HepG2 (cell line): ENCODE results near the gene TSEN54. TPM values are rescaled to one million over a fixed set of nuclear protein-coding genes. Genes with fewer than 3 reads are reported as not detected.

Experiments
- FOXP4 ChIP-seq: sonication (generic); formaldehyde crosslinking; IDR thresholded peaks from 2 replicates; pipeline ENCODE4 v1.4.0; 2020; ENCODE audit warnings: missing genetic modification reagents
- HNF1A ChIP-seq, 2 experiments: sonication (generic) in 1 of 2; formaldehyde crosslinking in 1 of 2; IDR thresholded peaks; 2 replicates each; pipeline versions ENCODE4 v1.4.0 to v1.6.1; 2016 to 2020; ENCODE audit warnings: borderline replicate concordance in 1 of 2, low read depth in 1 of 2, mild to moderate bottlenecking in 1 of 2, missing genetic modification reagents in 1 of 2
- HOXA9 ChIP-seq: sonication (generic); formaldehyde crosslinking; IDR thresholded peaks from 2 replicates; pipeline ENCODE4 v1.8.1; 2022; ENCODE audit warnings: missing genetic modification reagents, mild to moderate bottlenecking, moderate library complexity, borderline replicate concordance
- IKZF1 ChIP-seq: fragments of 450-650 bp; IDR thresholded peaks from 2 replicates; pipeline ENCODE4 v1.7.1; 2016
- JARID2 ChIP-seq: sonication (generic); formaldehyde crosslinking; IDR thresholded peaks from 2 replicates; pipeline ENCODE4 v1.8.1; 2023; ENCODE audit warnings: missing genetic modification reagents, inconsistent platforms; ENCODE audit not compliant: insufficient replicate concordance
- KMT2B ChIP-seq: IDR thresholded peaks from 2 replicates; pipeline ENCODE4 v1.6.1; 2016; ENCODE audit warnings: missing genetic modification reagents, missing compliant biosample characterization
- NCOA2 ChIP-seq: sonication (generic); formaldehyde crosslinking; IDR thresholded peaks from 2 replicates; pipeline ENCODE4 v1.8.0; 2022; ENCODE audit warnings: inconsistent platforms
- RARA ChIP-seq: IDR thresholded peaks from 2 replicates; pipeline ENCODE4 v1.6.1; 2016; ENCODE audit warnings: missing genetic modification reagents, missing compliant biosample characterization
- REXO4 ChIP-seq: sonication (generic); formaldehyde crosslinking; IDR thresholded peaks from 2 replicates; pipeline ENCODE4 v1.8.0; 2022; ENCODE audit warnings: missing genetic modification reagents, mild to moderate bottlenecking, borderline replicate concordance
- SMARCC2 ChIP-seq: fragments of 450-650 bp; IDR thresholded peaks from 2 replicates; pipeline ENCODE4 v1.6.1; 2017; ENCODE audit warnings: antibody characterized with exemption, mild to moderate bottlenecking
- SMC3 ChIP-seq: IDR thresholded peaks from 2 replicates; pipeline ENCODE4 v1.6.1; 2011; ENCODE audit warnings: low read length, improper control_type of control experiment
- STAG1 ChIP-seq: sonication (generic); formaldehyde crosslinking; IDR thresholded peaks from 2 replicates; pipeline ENCODE4 v1.4.0; 2020; ENCODE audit warnings: missing genetic modification reagents
- TARDBP ChIP-seq: sonication (generic); formaldehyde crosslinking; IDR thresholded peaks from 2 replicates; pipeline ENCODE4 v1.8.0; 2022; ENCODE audit warnings: mild to moderate bottlenecking, missing genetic modification reagents
- TBX2 ChIP-seq: sonication (generic); formaldehyde crosslinking; IDR thresholded peaks from 2 replicates; pipeline ENCODE4 v1.5.0; 2020; ENCODE audit warnings: missing genetic modification reagents, mild to moderate bottlenecking, borderline replicate concordance
- TEAD3 ChIP-seq: optimal IDR thresholded peaks from 2 replicates; pipeline ENCODE3; 2016; ENCODE audit warnings: borderline replicate concordance
- THAP11 ChIP-seq: IDR thresholded peaks from 2 replicates; pipeline ENCODE4 v1.6.1; 2016; ENCODE audit warnings: missing biosample characterization, missing genetic modification reagents
- USF2 ChIP-seq, 2 experiments: sonication (generic) in 1 of 2; formaldehyde crosslinking in 1 of 2; IDR thresholded peaks; 2 replicates each; pipeline versions ENCODE4 v1.5.1 to v1.6.1; 2011 to 2020; ENCODE audit warnings: borderline replicate concordance in 1 of 2, low read depth in 1 of 2, low read length in 1 of 2, mild to moderate bottlenecking in 1 of 2, missing genetic modification reagents in 1 of 2, moderate library complexity in 1 of 2
- ZFAT ChIP-seq: sonication (generic); formaldehyde crosslinking; conservative IDR thresholded peaks from 2 replicates; pipeline ENCODE4 v1.8.1; 2023; ENCODE audit warnings: missing genetic modification reagents, inconsistent platforms
- ZFP62 ChIP-seq: sonication (generic); formaldehyde crosslinking; IDR thresholded peaks from 2 replicates; pipeline ENCODE4 v1.4.0; 2020; ENCODE audit warnings: missing genetic modification reagents
- ZNF10 ChIP-seq: sonication (generic); formaldehyde crosslinking; IDR thresholded peaks from 2 replicates; pipeline ENCODE4 v1.4.0; 2020; ENCODE audit warnings: mild to moderate bottlenecking, low read depth, missing genetic modification reagents, borderline replicate concordance
- ZSCAN31 ChIP-seq: sonication (generic); formaldehyde crosslinking; IDR thresholded peaks from 2 replicates; pipeline ENCODE4 v1.5.0; 2020; ENCODE audit warnings: low read depth, mild to moderate bottlenecking, missing genetic modification reagents
- ZZZ3 ChIP-seq: sonication (generic); formaldehyde crosslinking; IDR thresholded peaks from 2 replicates; pipeline ENCODE4 v1.4.0; 2020; ENCODE audit warnings: missing genetic modification reagents, mild to moderate bottlenecking, borderline replicate concordance
- polyA plus RNA-seq, 8 experiments: library from polyadenylated mRNA; depleted of rRNA in 3 of 8; stranded (reverse) in 7 of 8; unstranded in 1 of 8; fragments of >200 nt; fragmentation: Illumina TruSeq in 4 of 8; extraction: Trizol in 4 of 8; gene quantifications; 2 replicates each; pipeline versions ENCODE4 v1.2.1 to v1.2.3, GENCODE V29; 2011 to 2016; ENCODE audit warnings: low read depth in 4 of 8, missing spikeins in 1 of 8, mixed read lengths in 1 of 8; ENCODE audit not compliant: insufficient read depth in 1 of 8
- total RNA-seq, 5 experiments: library from RNA; depleted of rRNA; stranded (reverse); fragments of >200 nt; fragmentation: Illumina TruSeq; extraction: Trizol; gene quantifications; 2 replicates each; pipeline ENCODE4 v1.2.3, GENCODE V29; 2016; ENCODE audit warnings: low read depth in 1 of 5

The TSEN54 gene
- total and polyA plus RNA-seq, 2 of the 13 experiments (the other 11 are each of a cell fraction or from before 2014, with no cell fraction given), result 62.9 to 63.3 TPM

- peak; percentile 12; the same call in 1 of the 2 replicates for TF ChIP-seq FOXP4 (CRISPR knock-in tag)
- TF ChIP-seq IKZF1, result no peak
- no peak for TF ChIP-seq ZFP62 (CRISPR knock-in tag)
- TF ChIP-seq SMC3, result peak; percentile 17; the same call in 1 of the 2 replicates
- no peak for TF ChIP-seq REXO4 (CRISPR knock-in tag)
- peak; percentile 54 for TF ChIP-seq STAG1
- no peak for TF ChIP-seq ZZZ3 (CRISPR knock-in tag)
- no peak for TF ChIP-seq ZFAT (CRISPR knock-in tag)
- TF ChIP-seq USF2 (IDR thresholded peaks at IDR 0.05; ENCODE audit: low read depth, low read length), result no peak
- TF ChIP-seq USF2 (CRISPR knock-in tag; IDR thresholded peaks at IDR 0.05; ENCODE audit: borderline replicate concordance), result no peak
- no peak for TF ChIP-seq ZNF10 (CRISPR knock-in tag)
- 0 out of 2 replicates have a peak, but pooled peaks have one; percentile 26 for TF ChIP-seq TARDBP (CRISPR knock-in tag)
- TF ChIP-seq KMT2B (CRISPR knock-in tag), result no peak
- no peak for TF ChIP-seq SMARCC2
- no peak for TF ChIP-seq JARID2 (CRISPR knock-in tag)
- TF ChIP-seq THAP11 (CRISPR knock-in tag), result no peak
- TF ChIP-seq TBX2, result peak; percentile 41; the same call in 1 of the 2 replicates
- 0 out of 2 replicates have a peak, but pooled peaks have one; percentile 14 for TF ChIP-seq NCOA2 (CRISPR knock-in tag)
- TF ChIP-seq HNF1A (IDR thresholded peaks at IDR 0.05; ENCODE audit: low read depth), result no peak
- no peak for TF ChIP-seq HNF1A (CRISPR knock-in tag; IDR thresholded peaks at IDR 0.05; ENCODE audit: borderline replicate concordance)
- TF ChIP-seq RARA, result 0 out of 2 replicates have a peak, but pooled peaks have one; percentile 19
- TF ChIP-seq HOXA9 (CRISPR knock-in tag), result no peak
- no peak for TF ChIP-seq ZSCAN31
- peak; percentile 74 for TF ChIP-seq TEAD3
Measured at GRCh38 chr17:75561927-75562603, 45.7 kb downstream of the TSEN54 start (continued).
